ENCODE measurements around the gene ACE.

GRCh38 chr17:63494300-63494928, 17.6 kb downstream of the ACE start:
- no peak for TF ChIP-seq CTCF (optimal IDR thresholded peaks at IDR 0.05 in 1 of 3, IDR thresholded peaks at IDR 0.05 in 1 of 3, conservative IDR thresholded peaks at IDR 0.05 in 1 of 3; ENCODE audit: extremely low read depth in 1 of 3, insufficient read depth in 2 of 3, low read length in 3 of 3)
- no peak for TF ChIP-seq EZH2 (IDR thresholded peaks at IDR 0.05; ENCODE audit: low read length)
